SKM-1 treated with dmso at 0.1 percent for 144 hours (cell line): ENCODE data around the gene OSBPL1A.

Experiments
- DNase-seq: peaks from one replicate; lab custom pipeline; 2025; ENCODE audit not compliant: unreplicated experiment; lab: John Stamatoyannopoulos, UW

The OSBPL1A gene

GRCh38 chr18:24270358-24270936 lies 127.2 kb downstream of the OSBPL1A start:
- no peak for DNase-seq

GRCh38 chr18:24268784-24269550 lies 128.7 kb downstream of the OSBPL1A start:
- DNase-seq, result no peak

DNA sequence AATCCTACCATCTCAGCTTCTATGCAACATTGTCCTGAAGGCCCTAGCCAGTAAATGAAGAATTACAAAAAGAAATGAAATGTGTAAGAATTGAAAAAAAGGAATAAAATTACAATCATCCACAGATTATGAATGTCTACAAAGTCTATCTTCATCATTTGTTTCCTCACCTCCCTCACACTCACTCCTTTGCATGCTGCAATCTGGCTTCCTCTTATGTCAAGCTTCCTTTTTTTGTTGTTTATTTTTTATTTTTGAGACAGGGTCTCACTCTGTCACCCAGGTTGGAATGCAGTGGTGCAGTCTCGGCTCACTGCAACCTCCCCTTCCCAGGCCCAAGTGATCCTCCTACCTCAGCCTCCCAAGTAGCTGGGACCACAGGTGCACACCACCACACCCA lies 129.7 kb downstream of the OSBPL1A start:
- peak; percentile 15 for DNase-seq

- no peak for DNase-seq
Observed at GRCh38 chr18:24266131-24266530, 131.5 kb downstream of the OSBPL1A start.

DNA sequence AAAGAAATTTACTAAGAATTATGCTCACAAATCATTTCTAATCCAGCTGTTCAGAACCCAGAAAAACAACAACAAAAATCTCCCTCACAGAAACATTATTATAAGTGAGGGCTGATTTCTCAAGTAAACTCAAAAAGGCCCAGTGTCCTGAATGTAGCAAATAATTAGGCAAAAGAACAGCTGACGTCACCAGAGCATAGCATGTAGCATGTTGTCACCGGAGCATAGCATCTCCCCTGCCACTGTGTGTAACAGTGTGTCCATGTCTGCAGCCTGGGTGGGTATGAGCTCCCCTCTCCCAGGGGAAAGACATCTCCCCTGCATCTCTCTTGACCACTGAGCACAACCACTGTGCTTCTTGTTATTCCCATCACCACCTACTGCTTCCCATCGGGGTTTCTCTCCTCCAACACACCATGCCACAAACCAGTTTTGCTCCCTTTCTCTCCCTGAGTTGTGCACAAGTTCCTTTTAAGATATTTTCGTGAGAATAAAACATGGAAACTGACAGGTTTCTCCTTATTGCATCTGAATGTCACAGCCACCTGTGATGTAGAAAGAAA lies 132.0 kb downstream of the OSBPL1A start:
- DNase-seq, result no peak

DNA sequence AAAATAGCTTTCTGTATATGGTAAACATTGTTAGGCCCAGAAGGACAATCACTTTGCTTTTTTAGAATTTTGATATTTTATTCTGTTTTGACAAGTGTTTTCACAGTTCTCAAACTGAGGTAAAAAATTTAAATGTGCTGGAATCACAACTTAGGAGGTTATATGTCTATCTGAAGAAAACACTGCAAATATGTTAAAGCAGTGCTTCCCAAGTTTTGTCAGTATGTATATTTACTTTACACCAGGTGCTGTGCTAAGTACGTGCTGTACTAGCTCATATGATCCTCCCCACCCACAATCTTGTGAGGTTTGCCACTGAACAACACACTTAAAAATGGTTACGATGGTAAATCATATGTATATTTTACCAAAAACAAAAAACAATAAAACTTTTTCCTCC lies 134.6 kb downstream of the OSBPL1A start:
- DNase-seq, result no peak

DNA sequence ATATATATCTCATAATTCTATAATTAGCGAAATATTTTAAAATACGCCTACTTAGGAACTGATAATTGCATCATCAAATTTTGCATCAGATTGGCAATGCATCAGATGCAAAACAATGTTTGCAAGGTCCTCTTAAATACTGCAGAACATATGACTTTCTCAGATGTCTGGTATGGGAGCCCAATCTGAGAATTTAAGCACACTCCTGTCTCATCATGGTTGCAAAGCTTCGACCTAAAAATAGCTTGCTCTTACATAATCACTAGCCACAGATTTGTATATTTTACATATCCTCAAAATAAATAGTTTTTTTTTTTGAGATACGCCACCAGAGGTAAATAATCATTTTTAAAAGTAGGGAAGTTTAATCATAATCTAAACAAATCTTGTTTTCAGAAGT lies 135.5 kb downstream of the OSBPL1A start:
- DNase-seq, result no peak

DNA sequence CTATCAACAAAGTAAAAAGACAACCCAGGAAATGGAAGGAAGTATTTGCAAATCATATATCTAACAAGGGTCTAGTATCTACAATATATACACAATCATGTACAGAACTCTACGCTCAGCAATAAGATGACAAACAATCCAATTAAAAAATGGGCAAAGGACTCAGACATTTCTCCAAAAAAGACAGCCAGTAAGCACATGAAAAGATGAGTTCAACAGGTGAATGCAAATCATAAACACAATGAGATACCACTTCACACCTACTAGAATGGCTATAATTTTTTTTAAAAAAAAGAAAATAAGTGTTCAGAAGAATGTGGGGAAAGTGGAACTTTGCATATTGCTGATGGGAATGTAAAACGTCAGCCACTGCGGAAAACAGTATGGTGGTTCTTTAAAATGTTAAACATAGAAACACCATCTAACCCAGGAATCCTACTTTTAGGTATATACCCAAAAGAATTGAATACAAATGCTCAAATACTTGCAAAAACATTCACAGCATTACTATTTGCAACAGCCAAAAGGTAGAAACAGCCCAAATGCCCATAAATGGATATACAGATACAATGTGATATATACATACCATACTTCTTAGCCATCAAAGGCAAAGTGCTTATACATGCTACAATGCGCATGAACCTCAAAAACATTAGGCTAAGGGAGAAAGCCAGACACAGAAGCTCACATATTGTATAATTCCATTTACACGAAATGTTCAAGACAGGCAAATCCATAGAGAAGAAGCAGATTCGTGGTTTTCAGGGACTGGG lies 137.6 kb downstream of the OSBPL1A start:
- no peak for DNase-seq

GRCh38 chr18:24254071-24254470 lies 143.6 kb downstream of the OSBPL1A start:
- no peak for DNase-seq

- DNase-seq, result no peak
Observed at GRCh38 chr18:24249716-24250115, 147.9 kb downstream of the OSBPL1A start.

GRCh38 chr18:24248359-24248758 lies 149.3 kb downstream of the OSBPL1A start:
- no peak for DNase-seq

DNA sequence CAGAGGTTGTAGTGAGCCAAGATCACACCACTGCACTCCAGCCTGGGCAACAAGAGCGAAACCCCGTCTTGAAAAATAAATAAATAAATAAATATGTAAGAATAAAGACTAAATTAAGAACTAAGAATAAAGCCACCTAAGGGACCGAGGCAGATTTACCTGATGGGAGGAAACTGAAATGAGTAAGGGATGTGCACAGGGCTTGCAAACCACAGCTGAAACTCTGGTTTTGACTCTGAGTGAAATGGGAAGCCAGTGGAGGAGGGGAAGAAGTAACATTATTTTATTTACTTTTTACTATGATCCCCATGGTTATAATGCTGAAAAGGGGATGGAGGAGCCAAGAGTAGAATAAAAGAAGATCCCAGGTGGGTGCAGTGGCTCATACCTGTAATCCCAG lies 151.5 kb downstream of the OSBPL1A start:
- no peak for DNase-seq

DNA sequence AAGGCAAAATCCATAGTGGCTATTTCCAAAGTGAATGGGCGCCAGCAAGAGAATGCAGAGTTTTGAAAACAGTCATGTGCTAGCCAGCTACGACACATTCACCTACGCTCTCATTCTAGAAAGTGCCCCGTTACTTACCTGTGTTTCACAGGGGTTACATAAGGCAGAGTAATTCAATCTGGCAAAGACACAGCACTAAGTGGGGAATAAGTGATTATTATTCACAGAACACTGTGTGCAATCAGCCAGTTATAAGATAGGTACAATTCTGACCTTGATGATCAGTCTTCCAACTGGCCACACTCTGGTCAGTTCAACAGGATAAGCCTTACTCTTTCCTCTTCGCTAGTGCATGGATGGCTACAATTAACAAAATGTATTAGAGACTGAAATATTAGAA lies 152.9 kb downstream of the OSBPL1A start:
- no peak for DNase-seq

DNA sequence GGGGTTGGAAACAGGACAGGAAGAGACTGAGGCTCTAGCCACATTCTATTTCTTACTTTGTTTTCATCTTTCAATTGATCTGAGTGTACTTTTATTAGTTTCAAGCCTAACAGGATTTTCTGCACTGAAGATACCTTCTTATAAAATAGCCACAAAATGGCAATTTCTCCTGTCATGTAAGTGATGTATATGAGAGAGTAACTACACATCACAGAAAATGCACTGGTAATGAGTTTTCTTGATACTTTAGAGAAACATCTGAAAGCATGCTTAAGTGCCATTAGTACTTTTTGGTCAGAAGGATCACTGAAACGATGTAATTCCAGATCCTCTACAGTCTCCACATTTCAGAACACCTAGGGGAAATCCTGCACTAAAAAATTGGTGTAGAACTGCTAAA lies 153.9 kb downstream of the OSBPL1A start:
- DNase-seq, result no peak

GRCh38 chr18:24239341-24239740 lies 158.3 kb downstream of the OSBPL1A start:
- no peak for DNase-seq

DNA sequence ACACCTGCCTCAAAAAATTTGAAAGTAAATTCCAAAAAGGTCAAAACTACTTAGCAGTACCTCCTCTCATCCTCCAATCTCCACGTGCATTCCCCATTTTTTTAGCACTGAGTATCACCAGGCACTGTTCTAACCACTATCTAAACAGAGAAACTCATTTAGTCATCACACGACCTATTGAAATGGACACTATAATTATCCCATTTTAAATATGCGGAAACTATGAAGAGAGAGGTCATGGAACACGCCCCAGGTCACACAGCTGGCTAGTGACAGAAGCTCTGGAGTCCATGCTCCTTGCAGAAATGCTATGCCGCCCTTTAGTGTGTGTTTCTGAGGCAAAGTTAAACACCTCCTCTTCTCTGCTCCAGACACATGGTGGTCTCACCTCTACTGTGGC lies 159.2 kb downstream of the OSBPL1A start:
- DNase-seq, result no peak

DNA sequence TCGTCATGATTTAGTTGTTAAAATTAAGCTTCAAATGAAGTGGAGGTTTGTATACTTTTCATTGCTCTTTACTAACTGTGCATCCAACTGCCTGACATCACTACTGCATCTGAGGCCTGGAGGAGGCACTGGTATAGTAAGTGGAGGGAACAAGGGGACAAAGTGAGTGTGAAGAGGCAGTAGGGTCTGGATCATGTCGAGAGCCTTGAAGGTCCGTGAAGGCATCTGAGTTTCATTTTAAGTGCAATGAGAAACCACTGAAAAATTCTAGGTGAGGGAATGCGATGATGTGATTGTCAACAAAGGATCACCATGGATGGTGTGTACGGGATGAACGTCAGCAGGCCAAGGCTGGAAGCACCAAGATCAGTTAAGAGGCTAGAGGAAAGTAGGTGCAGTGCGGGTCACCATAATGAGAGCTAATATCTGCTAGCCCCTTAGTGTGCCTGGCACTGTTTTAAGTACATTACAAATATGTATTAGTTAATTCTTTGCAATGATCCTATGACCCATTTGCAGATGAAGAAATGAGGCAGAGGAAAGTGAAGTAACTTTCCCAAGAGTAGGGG lies 162.7 kb downstream of the OSBPL1A start:
- DNase-seq, result no peak

- no peak for DNase-seq
Observed at GRCh38 chr18:24234330-24234729, 163.3 kb downstream of the OSBPL1A start.

DNA sequence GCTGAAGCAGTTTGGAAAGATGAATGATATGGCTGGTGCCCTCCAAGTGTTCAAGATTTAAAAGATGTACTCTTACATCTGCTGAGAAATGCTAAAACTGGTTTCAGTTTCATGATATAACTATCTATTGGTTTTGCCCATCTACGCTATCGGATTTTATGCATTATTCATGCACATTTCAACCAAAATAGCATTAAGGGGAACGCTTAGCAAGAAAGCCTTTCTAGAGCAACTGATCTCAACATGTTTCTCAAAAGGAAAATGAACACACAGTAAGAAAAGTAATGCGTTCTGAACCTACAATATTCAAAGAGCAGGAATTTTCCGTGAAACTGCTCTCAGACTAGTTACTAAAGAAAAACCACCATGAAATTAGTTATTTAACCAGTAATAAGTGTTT lies 164.8 kb downstream of the OSBPL1A start:
- no peak for DNase-seq

DNA sequence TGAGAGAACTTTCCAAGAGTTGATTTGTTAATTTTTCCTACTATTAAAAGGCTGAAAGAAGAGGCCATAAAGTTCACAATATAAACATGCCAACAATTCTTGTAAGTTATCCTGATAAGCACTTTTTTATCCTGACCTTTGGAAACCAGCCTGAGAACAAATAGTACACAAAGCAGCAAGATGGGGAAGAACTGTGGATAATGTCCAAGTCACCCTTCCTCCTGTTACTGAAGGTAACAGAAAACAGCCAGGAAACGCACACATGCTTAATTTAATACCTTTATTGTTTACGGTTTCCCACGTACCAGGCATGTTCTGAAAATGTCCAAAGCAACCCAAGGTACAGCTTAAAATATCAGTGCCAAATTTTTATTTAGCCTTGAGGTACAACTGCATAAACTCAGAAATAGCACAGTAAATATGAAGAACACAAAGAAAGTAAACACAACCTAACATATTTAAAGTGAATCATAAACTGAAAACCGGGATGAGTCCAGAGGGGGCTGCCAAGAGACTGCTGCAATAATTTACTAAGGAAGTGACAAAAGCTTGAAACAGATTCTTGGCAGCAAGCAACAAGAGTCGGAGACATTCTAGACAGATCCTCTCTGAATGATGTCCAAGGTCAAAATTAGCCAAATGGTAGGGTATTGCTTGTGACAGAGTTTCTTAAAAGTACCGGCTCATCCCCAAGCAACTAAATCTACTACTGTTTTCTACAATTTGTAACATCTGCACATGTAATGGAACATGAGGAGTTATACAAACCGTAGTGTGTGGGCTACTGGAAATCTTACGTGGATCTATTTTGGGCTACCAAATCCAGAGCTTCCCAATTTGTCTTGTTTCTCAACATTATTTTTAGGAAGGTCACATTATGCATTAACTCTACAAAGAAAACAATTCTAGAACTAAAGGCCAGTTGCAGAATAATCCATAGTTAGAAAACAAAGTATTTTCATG lies 165.6 kb downstream of the OSBPL1A start:
- no peak for DNase-seq
